H9 (cell line): ENCODE data around the gene PLEK2. TPM values are rescaled to one million over a fixed set of nuclear protein-coding genes. Genes with fewer than 3 reads are reported as not detected.
A peak's percentile ranks its signal among the peaks of the same experiment; 100 is the strongest.

Source experiments
- DNase-seq: peaks from one replicate; pipeline ENCODE4 v3.0.0-alpha.2; 2017
- H2AFZ ChIP-seq: one replicate; pipeline ENCODE4 v1.6.1; 2013; ENCODE audit warnings: mild to moderate bottlenecking, low read length, control low read depth, moderate library complexity
- H2AK5ac ChIP-seq: 2 replicates; pipeline ENCODE4 v1.6.1; 2013; ENCODE audit warnings: low read length, control low read depth, mixed read lengths; ENCODE audit not compliant: insufficient read length
- H2BK120ac ChIP-seq: one replicate; pipeline ENCODE4 v1.6.1; 2013; ENCODE audit warnings: low read depth, mild to moderate bottlenecking, low read length, control low read depth, inconsistent platforms; ENCODE audit not compliant: poor library complexity, severe bottlenecking
- H2BK12ac ChIP-seq: 2 replicates; pipeline ENCODE4 v1.6.1; 2013; ENCODE audit warnings: low read length, control low read depth, mixed read lengths, low read depth; ENCODE audit not compliant: insufficient read length
- H2BK15ac ChIP-seq: 2 replicates; pipeline ENCODE4 v1.6.1; 2013; ENCODE audit warnings: low read depth, low read length, control low read depth
- H2BK20ac ChIP-seq: one replicate; pipeline ENCODE4 v1.6.1; 2013; ENCODE audit warnings: low read depth, mild to moderate bottlenecking, low read length, control low read depth, inconsistent platforms; ENCODE audit not compliant: poor library complexity, severe bottlenecking
- H2BK5ac ChIP-seq: 2 replicates; pipeline ENCODE4 v1.6.1; 2013; ENCODE audit warnings: low read length, control low read depth, mixed read lengths; ENCODE audit not compliant: insufficient read length
- H3K14ac ChIP-seq: 2 replicates; pipeline ENCODE4 v1.6.1; 2013; ENCODE audit warnings: low read length, control low read depth; ENCODE audit not compliant: insufficient read depth
- H3K18ac ChIP-seq: 2 replicates; pipeline ENCODE4 v1.6.1; 2013; ENCODE audit warnings: low read depth, mild to moderate bottlenecking, mixed read lengths, low read length, control low read depth; ENCODE audit not compliant: insufficient read length
- H3K23ac ChIP-seq: 2 replicates; pipeline ENCODE4 v1.6.1; 2013; ENCODE audit warnings: low read length, control low read depth, mixed read lengths, low read depth; ENCODE audit not compliant: insufficient read length
- H3K23me2 ChIP-seq: 2 replicates; pipeline ENCODE4 v1.6.1; 2013; ENCODE audit warnings: low read depth, mild to moderate bottlenecking, mixed read lengths, low read length, control low read depth; ENCODE audit not compliant: insufficient read length, poor library complexity, severe bottlenecking
- H3K27ac ChIP-seq: 2 replicates; pipeline ENCODE4 v1.5.1; 2013; ENCODE audit warnings: low read length, control low read depth, mixed read lengths, low read depth; ENCODE audit not compliant: insufficient read length
- H3K27me3 ChIP-seq: 2 replicates; pipeline ENCODE4 v1.6.1; 2013; ENCODE audit warnings: low read length, control low read depth, inconsistent platforms; ENCODE audit not compliant: insufficient read depth
- H3K4ac ChIP-seq: 2 replicates; pipeline ENCODE4 v1.6.1; 2013; ENCODE audit warnings: low read depth, mild to moderate bottlenecking, control low read depth, inconsistent platforms, low read length, moderate library complexity
- H3K4me1 ChIP-seq: 2 replicates; pipeline ENCODE4 v1.6.1; 2013; ENCODE audit warnings: low read length, control low read depth, inconsistent platforms; ENCODE audit not compliant: insufficient read depth
- H3K4me2 ChIP-seq: 2 replicates; pipeline ENCODE4 v1.6.1; 2013; ENCODE audit warnings: low read length, control low read depth, mixed read lengths; ENCODE audit not compliant: insufficient read length, insufficient read depth
- H3K56ac ChIP-seq: 2 replicates; pipeline ENCODE4 v1.6.1; 2013; ENCODE audit warnings: low read depth, mild to moderate bottlenecking, mixed read lengths, low read length, control low read depth; ENCODE audit not compliant: insufficient read length
- H3K79me1 ChIP-seq: 2 replicates; pipeline ENCODE4 v1.6.1; 2013; ENCODE audit warnings: low read depth, mild to moderate bottlenecking, moderate library complexity, low read length, control low read depth, inconsistent platforms; ENCODE audit not compliant: insufficient read depth, poor library complexity, severe bottlenecking
- H3K79me2 ChIP-seq: 2 replicates; pipeline ENCODE4 v1.6.1; 2013; ENCODE audit warnings: low read length, control low read depth, inconsistent platforms; ENCODE audit not compliant: insufficient read depth
- H3K9ac ChIP-seq: 2 replicates; pipeline ENCODE4 v1.6.1; 2013; ENCODE audit warnings: low read length, control low read depth, mixed read lengths; ENCODE audit not compliant: insufficient read length; ENCODE audit errors: extremely low read depth
- H3K9me3 ChIP-seq: one replicate; pipeline ENCODE4 v1.6.1; 2013; ENCODE audit warnings: low read depth, low read length, inconsistent platforms; ENCODE audit not compliant: control insufficient read depth
- H3T11ph ChIP-seq: one replicate; pipeline ENCODE4 v1.6.1; 2013; ENCODE audit warnings: mild to moderate bottlenecking, low read length, control low read depth, inconsistent platforms
- H4K20me1 ChIP-seq: one replicate; pipeline ENCODE4 v1.6.1; 2013; ENCODE audit not compliant: control insufficient read depth, insufficient read length, insufficient read depth
- H4K5ac ChIP-seq: 2 replicates; pipeline ENCODE4 v1.6.1; 2013; ENCODE audit warnings: low read depth, mild to moderate bottlenecking, mixed read lengths, low read length, control low read depth; ENCODE audit not compliant: insufficient read length
- H4K8ac ChIP-seq: replicated peaks from 2 replicates; pipeline ENCODE4 v1.6.1; 2013; ENCODE audit warnings: low read length, control low read depth, mixed read lengths, low read depth; ENCODE audit not compliant: insufficient read length
- H4K91ac ChIP-seq: 2 replicates; pipeline ENCODE4 v1.6.1; 2013; ENCODE audit warnings: low read depth, mild to moderate bottlenecking, moderate library complexity, mixed read lengths, low read length, control low read depth; ENCODE audit not compliant: insufficient read length
- H3K27ac Mint-ChIP-seq, 3 experiments: 2 replicates in 2 of 3; 3 replicates in 1 of 3; pipeline ENCODE4 v1.8.0; 2020 to 2021; ENCODE audit warnings: mixed read lengths in 3 of 3, mild to moderate bottlenecking in 1 of 3, moderate library complexity in 1 of 3
- H3K27me3 Mint-ChIP-seq: 2 replicates; pipeline ENCODE4 v1.8.0; 2021; ENCODE audit warnings: low read depth, mild to moderate bottlenecking, moderate library complexity, mixed read lengths
- H3K36me3 Mint-ChIP-seq, 3 experiments: 2 replicates in 2 of 3; 3 replicates in 1 of 3; pipeline ENCODE4 v1.8.0; 2020 to 2021; ENCODE audit warnings: low read depth in 3 of 3, mixed read lengths in 3 of 3; ENCODE audit not compliant: insufficient read depth in 1 of 3
- H3K4me1 Mint-ChIP-seq, 2 experiments: 2 replicates each; pipeline ENCODE4 v1.8.0; 2020; ENCODE audit warnings: mixed read lengths in 2 of 2
- H3K4me3 Mint-ChIP-seq, 2 experiments: 2 replicates in 1 of 2; 3 replicates in 1 of 2; pipeline ENCODE4 v1.8.0; 2020 to 2021; ENCODE audit warnings: mild to moderate bottlenecking in 2 of 2, mixed read lengths in 2 of 2, moderate library complexity in 1 of 2
- H3K9me3 Mint-ChIP-seq, 2 experiments: 2 replicates in 1 of 2; 3 replicates in 1 of 2; pipeline ENCODE4 v1.8.0; 2020; ENCODE audit warnings: mild to moderate bottlenecking in 2 of 2, mixed read lengths in 2 of 2, moderate library complexity in 1 of 2
- CTCF ChIP-seq: fragments of 200-600 bp; sonication (generic); conservative IDR thresholded peaks from 3 replicates; pipeline ENCODE4 v1.8.0; 2021; ENCODE audit warnings: antibody characterized with exemption, mild to moderate bottlenecking
- WGBS: extraction: QIAGEN DNeasy Blood & Tissue Kit; methylation state at CpG from one replicate; pipeline ENCODE4 v1.1.7; 2013; ENCODE audit warnings: missing lambda C conversion rate, low lambda C conversion rate, mixed read lengths; ENCODE audit not compliant: insufficient read length; ENCODE audit errors: extremely low coverage; 5-methylcytosine and 5-hydroxymethylcytosine counted together
- total RNA-seq: library from RNA; stranded (reverse); gene quantifications from 2 replicates; pipeline ENCODE4 v1.2.1, GENCODE V29; 2021

Gene PLEK2
- total RNA-seq, 1 experiment from 2014 or later = not detected

GRCh38 chr14:67441672-67442071, 29.7 kb upstream of the PLEK2 start:
- peaks cover 11% of the 10 kb centered on the region for H3K4me1 ChIP-seq
- no peak overlapping the region for H2BK12ac ChIP-seq
- no peak overlapping the region for H2AK5ac ChIP-seq
- no peak overlapping the region for H3K4ac ChIP-seq
- no peaks in the 10 kb centered on the region for H3K27me3 ChIP-seq
- H3K18ac ChIP-seq = no peak overlapping the region
- no peak overlapping the region for H4K8ac ChIP-seq
- peaks cover 32 to 35% of the 10 kb centered on the region in 2 experiments for H3K4me1 Mint-ChIP-seq
- no peak overlapping the region for H3K9ac ChIP-seq
- no peak overlapping the region for H3K56ac ChIP-seq
- H3K4me3 Mint-ChIP-seq = no peak overlapping the region
- peak overlapping the region in 1 of 3 experiments; percentile 81; a peak in 1 of 7 replicates for H3K27ac Mint-ChIP-seq
- no peak overlapping the region for H3K14ac ChIP-seq
- no peak overlapping the region for H2AFZ ChIP-seq
- H3K23ac ChIP-seq = no peak overlapping the region
- H3T11ph ChIP-seq = no peak overlapping the region
- H2BK120ac ChIP-seq = no peak overlapping the region
- H3K9me3 ChIP-seq = no peaks in the 10 kb centered on the region
- no peaks in the 10 kb centered on the region for H3K9me3 Mint-ChIP-seq
- H2BK20ac ChIP-seq = no peak overlapping the region
- H3K79me1 ChIP-seq = no peaks in the 10 kb centered on the region
- no peak overlapping the region for H2BK15ac ChIP-seq
- H3K23me2 ChIP-seq = no peaks in the 10 kb centered on the region
- H3K4me2 ChIP-seq = no peak overlapping the region
- no peak overlapping the region for H4K91ac ChIP-seq
- no peaks in the 10 kb centered on the region for H4K20me1 ChIP-seq
- H2BK5ac ChIP-seq = no peak overlapping the region
- no peaks in the 10 kb centered on the region for H3K36me3 Mint-ChIP-seq
- no CpG with 5 or more reads among the region's 8 CpGs for WGBS
- H4K5ac ChIP-seq = no peak overlapping the region
- H3K79me2 ChIP-seq = no peaks in the 10 kb centered on the region
- no peak overlapping the region for H3K27ac ChIP-seq
- H3K27me3 Mint-ChIP-seq = peaks cover 1% of the 10 kb centered on the region
- no peak for DNase-seq
- TF ChIP-seq CTCF = no peak
